H7 (cell line): ENCODE measurements around the gene EPHB6. TPM values are rescaled to one million over a fixed set of nuclear protein-coding genes. Genes with fewer than 3 reads are reported as not detected.

ENCODE experiments used
- DNase-seq: peaks from one replicate; pipeline ENCODE4 v3.0.0; 2012
- H3K27me3 ChIP-seq: 2 replicates; pipeline ENCODE4 v1.6.0; 2011; ENCODE audit warnings: mild to moderate bottlenecking, low read length; ENCODE audit not compliant: control insufficient read depth, insufficient read depth
- H3K36me3 ChIP-seq: replicated peaks from 2 replicates; pipeline ENCODE4 v1.5.1; 2011; ENCODE audit warnings: low read length; ENCODE audit not compliant: control insufficient read depth, insufficient read depth
- H3K4me3 ChIP-seq: 2 replicates; pipeline ENCODE4 v1.5.1; 2011; ENCODE audit warnings: low read depth, mild to moderate bottlenecking, control low read depth, low read length, moderate library complexity; ENCODE audit not compliant: insufficient read depth
- total RNA-seq: library from RNA; depleted of rRNA; stranded (reverse); fragments of >200 nt; shearing (Covaris generic); gene quantifications from 2 replicates; pipeline ENCODE4 v1.2.3, GENCODE V29; 2014; rRNA removed

EPHB6 gene, protein sequence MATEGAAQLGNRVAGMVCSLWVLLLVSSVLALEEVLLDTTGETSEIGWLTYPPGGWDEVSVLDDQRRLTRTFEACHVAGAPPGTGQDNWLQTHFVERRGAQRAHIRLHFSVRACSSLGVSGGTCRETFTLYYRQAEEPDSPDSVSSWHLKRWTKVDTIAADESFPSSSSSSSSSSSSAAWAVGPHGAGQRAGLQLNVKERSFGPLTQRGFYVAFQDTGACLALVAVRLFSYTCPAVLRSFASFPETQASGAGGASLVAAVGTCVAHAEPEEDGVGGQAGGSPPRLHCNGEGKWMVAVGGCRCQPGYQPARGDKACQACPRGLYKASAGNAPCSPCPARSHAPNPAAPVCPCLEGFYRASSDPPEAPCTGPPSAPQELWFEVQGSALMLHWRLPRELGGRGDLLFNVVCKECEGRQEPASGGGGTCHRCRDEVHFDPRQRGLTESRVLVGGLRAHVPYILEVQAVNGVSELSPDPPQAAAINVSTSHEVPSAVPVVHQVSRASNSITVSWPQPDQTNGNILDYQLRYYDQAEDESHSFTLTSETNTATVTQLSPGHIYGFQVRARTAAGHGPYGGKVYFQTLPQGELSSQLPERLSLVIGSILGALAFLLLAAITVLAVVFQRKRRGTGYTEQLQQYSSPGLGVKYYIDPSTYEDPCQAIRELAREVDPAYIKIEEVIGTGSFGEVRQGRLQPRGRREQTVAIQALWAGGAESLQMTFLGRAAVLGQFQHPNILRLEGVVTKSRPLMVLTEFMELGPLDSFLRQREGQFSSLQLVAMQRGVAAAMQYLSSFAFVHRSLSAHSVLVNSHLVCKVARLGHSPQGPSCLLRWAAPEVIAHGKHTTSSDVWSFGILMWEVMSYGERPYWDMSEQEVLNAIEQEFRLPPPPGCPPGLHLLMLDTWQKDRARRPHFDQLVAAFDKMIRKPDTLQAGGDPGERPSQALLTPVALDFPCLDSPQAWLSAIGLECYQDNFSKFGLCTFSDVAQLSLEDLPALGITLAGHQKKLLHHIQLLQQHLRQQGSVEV
- 4.0 and 8.8 TPM in 2 replicates for total RNA-seq

DNA sequence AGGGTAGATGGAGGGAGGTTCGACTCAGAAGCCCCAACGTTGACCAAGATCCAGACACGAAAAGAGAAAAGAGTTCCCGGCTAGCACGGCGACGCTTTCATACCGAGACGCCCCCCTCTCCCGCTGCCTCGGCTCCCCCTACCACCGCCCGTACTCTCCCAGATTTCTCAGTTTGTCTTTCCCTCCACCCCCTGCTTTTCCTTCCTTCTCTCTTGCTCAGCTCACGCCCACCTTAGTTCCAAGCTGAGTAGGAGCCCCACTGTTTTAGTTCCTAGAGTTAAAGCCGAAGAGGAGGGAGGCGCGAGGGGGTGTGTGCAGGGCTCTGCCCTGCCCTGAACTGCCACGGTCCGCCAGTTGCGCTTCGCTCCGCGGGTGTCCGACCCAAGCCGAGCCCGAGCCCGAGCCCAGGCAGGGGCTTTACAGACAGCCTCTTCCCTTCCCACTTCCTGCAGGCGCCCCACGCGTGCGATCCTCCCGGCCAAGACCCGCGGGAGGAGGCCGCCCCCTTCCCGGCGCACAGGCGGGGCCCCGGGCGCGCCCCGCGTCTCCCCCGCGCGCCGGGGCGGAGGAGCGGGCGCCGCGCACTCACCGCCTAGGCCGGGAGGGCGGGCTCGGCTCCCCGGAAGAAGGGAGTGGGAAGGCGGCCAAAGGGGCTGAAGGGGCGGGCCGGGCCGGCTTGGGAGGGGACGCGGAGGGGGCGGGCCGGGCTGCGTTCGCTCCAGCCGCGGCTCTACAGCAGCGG, at the start of gene EPHB6:
Gene EPHB6, plus strand, starts transcription at position 705 of the 742 bp plus-strand sequence. CDS start 8,152 bp downstream, outside the sequence.
- H3K36me3 ChIP-seq = no peaks in the 10 kb centered on the region
- DNase-seq = peak; percentile 93
- peak within 1 kb of the TSS; percentile 81 for H3K4me3 ChIP-seq
- peaks cover 30% of the 10 kb centered on the region for H3K27me3 ChIP-seq

DNA sequence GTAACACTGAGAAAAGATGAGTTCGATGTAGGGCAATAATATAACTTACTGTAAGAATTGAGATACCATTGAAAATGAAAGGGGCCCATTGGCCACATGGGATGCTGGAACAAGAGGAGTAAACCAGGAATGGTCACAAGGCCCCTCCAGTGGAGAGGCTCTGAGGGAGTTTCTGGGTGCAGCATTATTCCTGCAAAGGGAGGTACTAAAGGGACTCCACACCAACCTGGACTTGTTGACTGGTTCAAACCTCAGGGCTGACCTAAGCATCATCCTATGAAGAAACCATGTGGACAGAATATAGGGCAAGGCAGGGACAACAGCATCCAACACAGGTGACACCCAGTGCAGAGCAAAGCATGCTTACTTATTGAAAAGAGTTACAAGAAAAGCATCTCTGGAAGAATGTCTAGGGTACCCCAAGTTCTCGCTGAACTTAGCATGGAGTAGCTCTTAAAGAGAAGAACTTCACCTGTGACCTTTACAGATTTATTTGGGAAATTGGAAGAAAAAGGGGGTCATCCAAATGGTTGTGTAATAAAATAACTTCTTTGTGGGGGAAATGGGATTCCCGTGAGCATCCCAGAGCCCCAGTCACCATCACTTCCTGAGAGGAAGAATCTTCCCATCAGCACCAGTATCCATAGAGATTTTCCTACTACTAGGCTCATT, 49.4 kb upstream of the EPHB6 start:
- Histone ChIP-seq H3K36me3 (no peaks in the 10 kb centered on the region), H3K27me3 (no peaks in the 10 kb centered on the region; the same call in 1 of the 2 replicates), H3K4me3 (no peak overlapping the region)
- no peak for DNase-seq

DNA sequence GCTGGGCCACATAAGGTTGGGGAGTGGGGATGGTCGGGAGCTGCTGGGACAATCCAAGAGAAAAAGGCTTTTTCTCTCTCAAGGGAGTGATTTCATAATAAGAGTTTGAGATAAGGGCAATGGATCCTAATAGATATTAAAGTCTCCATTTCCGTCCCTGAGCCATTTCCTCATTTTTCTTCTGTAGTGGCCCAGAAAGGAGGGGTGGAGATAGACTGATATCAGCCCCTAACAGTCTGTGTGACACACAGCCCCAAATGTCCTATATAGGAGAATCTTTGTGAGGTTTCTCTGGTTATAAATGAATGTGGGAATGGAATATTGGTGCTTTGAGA, 48.9 kb upstream of the EPHB6 start:
- Histone ChIP-seq H3K36me3 (no peaks in the 10 kb centered on the region), H3K4me3 (no peak overlapping the region), H3K27me3 (no peaks in the 10 kb centered on the region; the same call in 1 of the 2 replicates)
- no peak for DNase-seq

DNA sequence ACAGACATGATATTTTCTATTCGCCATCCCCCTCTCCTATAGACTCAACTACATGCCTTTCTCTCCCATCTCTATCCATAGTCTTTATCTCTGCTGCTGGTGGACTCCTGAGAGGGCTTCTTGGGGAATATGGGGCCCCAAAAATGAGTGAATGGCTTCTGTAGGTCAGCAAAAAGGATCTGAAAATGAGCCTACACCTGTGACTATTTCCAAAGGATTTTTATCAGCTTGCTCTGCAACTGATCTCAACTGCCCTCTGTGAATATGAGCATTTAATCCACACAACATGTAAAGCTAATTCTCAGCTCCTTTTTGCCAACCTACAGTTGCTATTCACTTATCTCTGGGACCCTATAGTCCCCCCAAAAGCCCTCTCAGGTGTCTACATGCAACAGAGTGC, 47.9 kb upstream of the EPHB6 start:
- H3K27me3 ChIP-seq = no peaks in the 10 kb centered on the region; the same call in 1 of the 2 replicates
- H3K4me3 ChIP-seq = no peak overlapping the region
- no peaks in the 10 kb centered on the region for H3K36me3 ChIP-seq
- no peak for DNase-seq

DNA sequence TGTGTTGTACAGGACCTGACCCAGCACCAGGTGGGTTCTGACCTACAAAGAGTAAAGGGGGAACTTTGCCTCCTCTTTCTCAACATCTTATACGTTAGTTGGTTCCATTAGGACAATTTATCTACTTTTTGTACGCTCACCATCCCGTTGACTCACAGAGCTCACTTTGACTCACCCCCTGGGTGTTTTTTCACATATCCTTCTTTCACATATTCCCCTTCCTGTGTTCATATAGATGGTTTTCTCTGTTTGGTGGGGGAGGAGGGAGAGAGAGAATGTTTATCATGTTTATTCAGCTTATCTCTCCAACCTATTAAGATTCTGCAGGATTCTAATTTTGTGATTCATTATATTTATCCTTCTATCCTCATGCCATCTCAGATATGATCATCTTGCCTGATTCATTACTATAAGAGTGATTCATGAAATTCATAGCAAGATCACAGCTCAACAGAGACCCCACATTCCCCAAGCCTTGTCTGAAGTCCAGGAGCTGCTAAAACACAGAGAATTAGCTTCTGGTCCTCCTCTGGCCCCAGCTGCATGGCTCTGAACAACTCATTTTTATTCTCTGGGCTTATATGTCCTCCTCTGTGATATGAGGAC, 46.9 kb upstream of the EPHB6 start:
- Histone ChIP-seq H3K36me3 (no peaks in the 10 kb centered on the region), H3K27me3 (no peaks in the 10 kb centered on the region; the same call in 1 of the 2 replicates), H3K4me3 (no peak overlapping the region)
- no peak for DNase-seq

DNA sequence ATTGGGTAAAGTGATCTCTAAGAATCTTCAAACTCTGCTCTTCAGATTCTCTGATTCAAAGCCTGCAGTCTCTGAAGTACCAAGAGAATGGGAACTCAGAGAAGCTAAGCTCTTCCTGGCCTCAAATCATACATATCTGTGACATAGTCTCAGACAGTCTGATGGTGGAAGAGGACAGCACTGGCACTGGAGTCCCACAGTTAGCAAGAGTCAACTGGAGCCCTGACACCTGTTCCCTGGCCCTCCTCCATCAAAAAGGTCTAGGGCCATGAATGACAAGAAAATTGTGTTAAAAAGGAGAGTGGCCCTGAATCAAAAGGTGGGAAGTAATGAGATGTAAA, 46.4 kb upstream of the EPHB6 start:
- Histone ChIP-seq H3K27me3 (no peaks in the 10 kb centered on the region; the same call in 1 of the 2 replicates), H3K36me3 (no peaks in the 10 kb centered on the region), H3K4me3 (no peak overlapping the region)
- no peak for DNase-seq

DNA sequence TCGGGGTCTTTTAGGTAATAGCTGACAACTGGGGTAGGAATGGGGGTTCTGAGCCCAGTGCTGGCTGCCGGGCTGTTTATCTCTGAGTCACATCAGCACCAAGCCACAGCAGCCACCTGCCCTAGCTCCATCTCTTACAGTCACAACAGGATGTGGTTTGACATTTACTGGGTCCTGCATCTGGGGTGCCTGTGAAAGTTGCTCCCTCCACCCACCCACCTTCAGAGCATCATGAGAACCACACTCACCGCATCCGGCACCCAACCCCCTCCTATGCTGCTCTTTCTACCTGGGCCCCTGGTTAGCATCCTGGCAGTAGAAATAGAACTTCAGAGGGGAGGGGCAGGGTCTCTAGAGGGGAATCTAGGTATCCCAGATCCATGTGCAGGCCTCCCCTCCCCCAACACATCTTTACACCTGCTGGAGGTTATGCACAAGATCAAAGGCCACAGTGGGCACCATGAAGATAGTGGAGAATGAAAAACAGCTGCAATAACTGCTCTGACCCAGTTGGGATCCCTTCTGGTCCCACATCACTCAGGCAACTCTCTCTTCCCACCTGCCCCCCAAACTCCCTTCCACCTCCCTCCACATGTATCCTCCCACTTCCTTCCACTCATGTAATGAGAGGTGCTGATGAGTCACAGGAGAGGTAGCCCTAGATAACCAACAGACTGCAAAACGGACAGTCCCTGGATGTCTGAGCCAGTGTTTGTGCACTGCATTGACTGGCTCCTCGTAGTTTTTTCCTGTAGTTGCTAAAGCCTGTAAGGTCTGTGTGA, 45.9 kb upstream of the EPHB6 start:
- Histone ChIP-seq H3K27me3 (no peaks in the 10 kb centered on the region; the same call in 1 of the 2 replicates), H3K4me3 (no peak overlapping the region), H3K36me3 (no peaks in the 10 kb centered on the region)
- DNase-seq = no peak

DNA sequence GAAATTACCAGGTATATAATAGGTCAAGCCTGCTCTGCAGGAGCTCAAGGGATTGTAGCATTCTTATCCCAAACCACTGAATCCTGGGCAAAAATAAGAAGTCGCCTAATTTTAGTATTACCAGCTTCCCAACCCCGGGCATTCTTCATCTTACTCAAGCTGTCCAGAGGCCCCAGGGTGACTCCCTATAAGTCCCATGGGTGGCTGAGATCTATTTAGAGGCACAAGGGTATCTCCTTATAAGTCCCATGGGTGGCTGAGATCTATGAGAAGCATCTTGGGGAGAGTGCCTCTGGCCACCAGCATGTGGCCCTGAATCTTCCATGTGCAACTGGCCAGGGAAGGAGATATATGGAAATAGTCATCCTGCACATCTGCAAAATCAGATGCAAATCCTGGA, 45.2 kb upstream of the EPHB6 start:
- no peak for DNase-seq
- H3K4me3 ChIP-seq = no peak overlapping the region

DNA sequence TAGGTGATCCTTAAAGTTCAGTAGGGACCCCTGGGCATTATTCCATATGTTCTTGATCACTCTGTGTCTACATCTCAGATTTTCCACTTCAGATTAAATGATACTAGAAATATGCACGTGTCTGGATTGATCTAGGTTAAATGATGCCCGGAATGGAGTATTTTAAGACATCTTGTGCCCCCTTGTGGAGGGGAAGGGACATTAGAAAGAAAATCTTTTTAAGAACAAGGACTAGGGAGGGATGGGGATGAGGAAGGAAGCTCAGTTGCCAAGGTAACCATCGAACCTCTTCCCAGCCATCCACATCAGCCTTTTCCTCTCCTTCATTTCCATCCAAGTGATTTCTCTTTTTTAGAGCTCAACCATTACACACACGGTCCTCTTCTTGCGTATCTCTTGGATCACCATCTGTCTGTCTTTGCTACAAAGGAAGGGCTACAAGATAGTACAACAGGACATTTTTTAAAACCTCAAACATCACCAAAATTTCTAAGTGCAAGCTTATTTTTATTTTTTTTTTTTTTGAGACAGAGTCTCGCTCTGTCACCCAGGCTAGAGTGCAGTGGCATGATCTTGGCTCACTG, 43.6 kb upstream of the EPHB6 start:
- no peaks in the 10 kb centered on the region for H3K36me3 ChIP-seq
- no peak overlapping the region for H3K4me3 ChIP-seq
- H3K27me3 ChIP-seq = no peaks in the 10 kb centered on the region
- DNase-seq = peak; percentile 64

More for the DNA sequence above, 45.2 kb upstream of the EPHB6 start:
- H3K27me3 ChIP-seq = no peaks in the 10 kb centered on the region
- H3K36me3 ChIP-seq = no peaks in the 10 kb centered on the region

DNA sequence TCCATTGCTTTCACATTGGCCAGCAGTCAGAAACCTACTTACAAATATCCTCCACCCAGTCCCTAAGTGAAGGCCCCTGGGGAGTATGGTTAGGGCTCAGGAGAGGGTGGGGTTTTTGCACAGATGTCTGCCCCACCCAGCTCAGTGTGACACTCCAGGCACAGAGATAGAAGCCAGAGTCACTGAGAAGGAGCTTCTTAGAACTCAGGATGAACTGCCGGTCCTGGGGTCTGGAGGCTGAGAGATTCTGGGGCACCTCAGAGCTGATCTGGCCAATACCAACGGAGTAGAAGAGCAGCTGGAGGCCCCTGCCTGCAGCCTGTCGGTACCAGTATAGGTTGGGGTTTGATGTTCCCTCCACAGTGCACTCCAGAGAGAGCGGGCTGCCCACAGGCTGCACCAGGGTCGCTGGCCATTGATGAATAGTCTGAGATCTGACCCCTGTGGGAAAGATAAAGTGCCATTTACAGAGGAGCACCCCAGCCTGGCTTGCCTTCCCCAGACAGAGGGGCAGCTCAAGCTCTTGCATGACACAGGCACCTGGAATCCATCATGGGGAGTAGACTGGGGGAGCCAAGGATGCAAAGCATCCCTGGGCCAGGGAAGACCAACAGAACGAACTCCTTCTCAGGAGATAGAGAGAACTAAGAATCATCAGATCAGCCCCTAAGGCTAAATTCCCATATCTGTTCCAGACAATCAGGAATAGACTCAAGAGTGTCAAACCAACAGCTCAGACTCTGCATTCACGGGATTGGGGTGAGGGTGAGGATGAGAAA, 42.2 kb upstream of the EPHB6 start:
- no peak overlapping the region for H3K4me3 ChIP-seq
- H3K36me3 ChIP-seq = no peaks in the 10 kb centered on the region
- DNase-seq = no peak
- no peaks in the 10 kb centered on the region for H3K27me3 ChIP-seq

DNA sequence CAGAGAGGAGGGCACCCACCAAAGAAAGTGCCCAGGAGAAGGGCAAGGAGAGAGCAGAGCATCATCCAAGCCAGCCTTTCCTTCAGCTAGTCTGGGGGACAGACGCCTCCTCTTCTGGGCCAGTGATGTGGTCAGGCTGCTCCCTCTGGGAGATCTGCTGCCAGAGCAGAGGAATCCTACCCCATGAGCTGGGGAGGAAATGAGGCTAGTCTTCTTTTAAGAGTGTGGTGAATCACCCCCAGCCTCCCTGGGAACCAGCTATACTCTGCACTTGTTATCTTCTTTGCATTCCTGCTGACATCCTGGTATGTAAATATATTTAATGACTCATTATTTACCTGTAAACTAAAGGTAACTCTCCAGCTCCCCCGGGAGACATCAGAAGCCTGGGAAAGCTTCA, 41.6 kb upstream of the EPHB6 start:
- Histone ChIP-seq H3K27me3 (no peaks in the 10 kb centered on the region), H3K4me3 (no peak overlapping the region), H3K36me3 (no peaks in the 10 kb centered on the region)
- no peak for DNase-seq

DNA sequence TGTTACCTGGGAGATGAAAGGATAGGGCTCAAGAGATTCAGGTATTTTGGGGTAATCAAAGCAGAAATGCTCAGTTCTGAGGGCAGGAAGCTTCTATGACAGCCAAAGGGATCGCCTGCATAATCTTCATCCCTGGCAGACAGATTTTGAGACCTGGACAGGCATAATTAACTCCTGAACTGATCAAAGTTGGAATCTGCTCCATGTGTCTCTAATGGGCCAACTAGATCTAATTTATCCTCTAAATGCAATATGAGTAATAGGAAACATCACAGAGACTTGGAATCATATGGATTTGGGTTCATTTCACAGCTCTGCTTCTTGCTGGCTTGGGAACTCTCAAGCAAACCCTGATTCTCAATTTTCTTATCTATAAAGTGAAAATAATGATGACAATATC, 41.2 kb upstream of the EPHB6 start:
- H3K27me3 ChIP-seq = no peaks in the 10 kb centered on the region
- H3K4me3 ChIP-seq = no peak overlapping the region
- DNase-seq = no peak
- H3K36me3 ChIP-seq = no peaks in the 10 kb centered on the region
